RPMI7951 (cell line): ENCODE data around the gene SPINT2. TPM values are rescaled to one million over a fixed set of nuclear protein-coding genes. Genes with fewer than 3 reads are reported as not detected.
A peak's percentile ranks its signal among the peaks of the same experiment; 100 is the strongest.

Experiments used
- DNase-seq: peaks from one replicate; pipeline ENCODE4 v3.0.0-alpha.2; 2012; ENCODE audit warnings: low read depth
- total RNA-seq: library from RNA; depleted of rRNA; stranded (reverse); fragments of >200 nt; shearing (Covaris generic); gene quantifications from 2 replicates; pipeline ENCODE4 v1.2.3, GENCODE V29; 2014

The SPINT2 gene
- total RNA-seq, 1 experiment from 2014 or later = 0.48 TPM

DNA sequence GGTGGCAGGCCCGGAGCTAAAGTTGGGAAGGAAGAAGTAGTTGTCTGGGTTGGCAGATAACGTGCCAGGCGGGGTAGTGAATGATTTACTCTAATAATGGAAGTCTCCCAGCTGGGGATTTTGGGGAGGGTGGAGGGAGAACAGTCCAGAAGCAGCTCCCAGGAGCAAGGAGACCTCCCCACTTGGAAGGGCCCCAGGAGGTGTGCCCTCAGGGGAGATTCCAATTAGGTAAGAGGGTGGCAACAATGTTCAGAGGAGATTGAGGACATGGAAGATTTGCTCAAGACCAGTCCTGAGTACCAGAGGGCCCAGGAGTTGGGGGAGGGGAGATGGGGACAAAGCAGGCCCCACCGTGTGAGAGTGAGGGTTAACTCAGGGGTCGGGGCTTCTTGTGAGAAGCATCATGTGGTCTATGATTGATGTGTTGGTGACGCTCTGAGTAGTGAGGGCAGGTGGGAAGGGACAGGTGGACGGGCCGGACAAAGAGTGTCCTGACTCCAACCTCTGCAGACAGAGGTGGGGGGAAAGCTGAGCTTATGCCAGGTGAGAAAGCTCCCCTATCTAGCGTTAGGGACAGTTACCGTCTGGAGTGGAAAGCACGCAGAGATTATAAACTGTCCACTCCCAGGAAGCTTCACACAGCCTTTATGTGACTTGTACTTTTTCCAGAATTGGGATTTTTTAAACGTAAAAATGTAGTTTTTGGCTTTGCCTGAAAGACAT lies 3.5 kb downstream of the SPINT2 start:
- DNase-seq = no peak

DNA sequence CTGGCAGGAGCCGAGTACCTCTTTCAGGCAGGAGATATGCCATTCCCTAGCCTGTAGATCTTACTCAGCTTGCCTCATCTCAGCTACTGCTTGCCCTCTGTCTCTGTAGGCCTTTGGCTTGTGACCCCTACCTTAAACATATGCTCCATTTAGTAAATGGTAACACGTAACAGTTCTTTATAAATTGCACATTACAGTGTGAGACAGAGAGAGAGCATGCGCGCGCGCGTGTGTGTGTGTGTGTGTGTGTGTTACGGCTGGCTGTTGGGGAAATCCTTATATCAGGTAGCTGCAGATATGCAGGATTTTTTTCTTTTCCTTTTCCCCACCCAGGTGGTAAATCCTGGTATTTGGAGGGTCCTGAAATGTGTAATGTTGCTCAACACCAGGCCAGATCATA lies 4.2 kb downstream of the SPINT2 start:
- DNase-seq = no peak

- DNase-seq = peak; percentile 70
Observed at GRCh38 chr19:38270587-38271167, 6.3 kb downstream of the SPINT2 start.

- no peak for DNase-seq
Observed at GRCh38 chr19:38273499-38273898, 9.1 kb downstream of the SPINT2 start.

- no peak for DNase-seq
Observed at GRCh38 chr19:38274739-38275138, 10.4 kb downstream of the SPINT2 start.

GRCh38 chr19:38276942-38277517 lies 12.7 kb downstream of the SPINT2 start:
- DNase-seq = no peak

DNA sequence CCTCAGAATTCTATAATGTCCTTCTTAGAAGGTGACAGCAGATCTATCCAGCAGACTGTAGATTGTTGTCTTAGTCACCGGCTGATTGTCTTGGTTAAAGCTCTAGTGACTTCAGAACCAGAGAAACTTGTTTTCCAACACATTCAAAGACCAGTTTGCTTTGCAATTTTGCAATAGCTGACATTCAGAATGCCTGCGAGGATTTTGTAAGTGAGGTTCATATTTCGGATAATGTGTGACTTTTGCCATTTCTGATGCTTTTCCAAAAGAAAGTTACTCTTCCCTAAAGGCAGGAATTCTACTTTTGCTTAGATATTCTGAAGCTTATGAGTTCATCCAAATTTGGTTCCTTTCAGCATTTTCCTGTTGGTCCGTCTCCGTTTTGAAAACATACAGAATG lies 13.2 kb downstream of the SPINT2 start:
- no peak for DNase-seq

GRCh38 chr19:38277969-38278680 lies 13.8 kb downstream of the SPINT2 start:
- peak; percentile 39 for DNase-seq

DNA sequence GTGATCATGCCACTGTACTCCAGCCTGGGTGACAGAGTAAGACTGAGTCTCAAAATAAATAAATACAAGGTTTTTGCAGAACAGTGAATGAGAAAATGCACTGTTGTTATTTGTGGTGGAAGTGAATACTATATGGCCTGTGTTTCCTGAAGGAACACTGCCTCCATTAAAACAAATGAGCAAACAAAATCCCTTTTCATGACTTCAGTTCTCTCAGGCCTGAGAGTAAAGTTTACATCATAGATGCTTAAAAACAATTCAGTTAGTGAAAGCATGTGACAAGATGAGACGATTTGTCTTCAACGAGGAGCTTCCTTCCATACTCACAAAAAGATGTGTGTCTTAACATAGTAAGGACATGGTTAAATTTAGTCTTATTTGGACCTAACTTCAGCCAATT lies 14.4 kb downstream of the SPINT2 start:
- DNase-seq = no peak

DNA sequence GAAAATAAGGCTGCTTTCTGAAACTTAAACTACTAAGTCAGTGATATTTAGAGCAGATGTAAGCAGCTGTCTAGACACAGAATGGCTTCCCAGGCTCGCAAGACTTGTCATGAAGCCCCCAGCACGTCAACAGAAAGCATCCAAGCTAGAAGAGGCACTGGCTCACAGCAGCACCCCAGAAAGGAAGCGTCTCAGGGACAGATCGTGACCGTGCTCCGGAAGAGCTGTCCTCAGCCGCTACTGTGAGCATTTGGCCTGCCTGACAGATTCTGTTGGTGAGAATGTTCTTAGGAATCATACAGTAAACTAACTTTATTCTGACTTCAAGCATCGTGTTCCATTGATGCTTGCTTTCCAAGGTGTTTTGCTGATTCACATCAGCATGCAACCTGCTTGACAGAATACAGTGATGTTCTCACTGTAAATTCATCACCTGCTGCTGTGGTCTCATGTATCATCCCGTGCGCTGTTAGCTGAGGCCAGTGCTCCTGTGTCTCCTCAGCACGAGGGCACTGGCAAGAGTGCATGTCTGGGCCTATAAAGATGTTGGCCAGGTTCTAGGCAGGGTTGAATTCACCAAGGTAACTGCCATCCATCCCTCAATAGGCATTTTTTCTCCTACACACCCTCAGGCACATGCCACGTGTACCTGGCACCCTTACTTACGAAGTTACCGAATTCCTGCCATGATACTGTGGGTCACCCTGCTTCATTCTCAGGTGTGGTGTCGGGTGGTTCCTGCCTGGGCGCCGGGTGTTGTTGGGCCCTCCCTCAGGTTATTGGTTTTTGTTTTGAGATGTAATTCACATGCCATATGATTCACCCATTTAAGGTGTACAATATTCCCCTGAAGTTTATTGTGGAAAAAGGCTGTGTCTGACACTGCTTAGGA lies 15.9 kb downstream of the SPINT2 start:
- DNase-seq = no peak

GRCh38 chr19:38281811-38282566 lies 17.6 kb downstream of the SPINT2 start:
- DNase-seq = no peak

DNA sequence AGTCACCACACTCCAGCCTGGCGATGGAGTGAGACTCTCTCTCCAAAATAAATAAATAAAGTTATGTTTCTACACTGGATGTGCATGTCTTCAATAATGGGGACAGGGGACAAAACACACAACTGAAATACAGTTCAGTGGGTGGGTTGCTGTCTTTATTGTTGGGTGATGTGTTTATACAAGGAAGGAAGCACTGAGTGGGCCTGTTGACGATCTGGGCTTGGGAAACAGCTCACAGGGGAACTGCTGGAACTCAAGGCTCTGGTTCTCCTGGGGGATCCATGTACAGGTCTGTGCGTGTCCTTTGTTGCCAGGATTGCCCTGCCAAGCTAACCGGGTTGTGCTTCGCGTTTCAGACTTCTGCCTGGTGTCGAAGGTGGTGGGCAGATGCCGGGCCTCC lies 18.9 kb downstream of the SPINT2 start:
- no peak for DNase-seq

GRCh38 chr19:38284422-38284821 lies 20.0 kb downstream of the SPINT2 start:
- no peak for DNase-seq

DNA sequence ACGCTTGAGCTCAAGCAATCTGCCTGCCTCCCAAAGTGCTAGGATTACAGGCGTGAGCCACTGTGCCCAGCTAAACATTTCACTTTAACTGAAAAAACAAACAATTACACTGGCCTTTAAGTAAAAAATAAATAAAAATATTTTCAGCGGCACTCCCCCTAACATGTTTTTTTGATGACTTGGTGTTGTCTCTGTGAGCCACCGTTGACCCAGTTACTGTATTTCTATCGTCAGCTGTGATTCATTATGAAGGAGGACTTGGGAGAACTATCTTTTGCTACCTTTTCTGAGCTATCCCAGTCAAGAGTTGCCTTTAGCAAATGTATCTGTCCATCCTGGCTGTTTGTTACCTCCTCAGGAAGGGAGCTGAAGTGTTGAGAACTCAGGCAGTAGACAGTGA lies 21.2 kb downstream of the SPINT2 start:
- DNase-seq = no peak

DNA sequence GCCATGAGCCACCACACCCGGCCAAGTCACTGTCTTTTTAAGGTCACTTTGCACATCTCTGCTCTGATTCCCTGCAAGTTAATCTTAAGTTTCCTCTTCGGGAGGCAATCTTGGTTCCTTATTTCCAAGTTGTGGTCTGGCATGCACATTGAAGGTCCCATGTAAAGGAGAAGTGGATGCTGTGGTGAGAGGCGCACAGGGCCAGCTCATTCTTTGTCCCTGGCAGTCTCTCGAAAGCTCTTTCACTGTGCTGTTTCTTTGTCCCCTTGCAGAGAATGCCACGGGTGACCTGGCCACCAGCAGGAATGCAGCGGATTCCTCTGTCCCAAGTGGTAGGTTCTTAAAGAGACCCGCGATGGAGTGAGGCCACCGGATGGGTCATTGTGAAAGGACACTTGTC lies 23.2 kb downstream of the SPINT2 start:
- no peak for DNase-seq

DNA sequence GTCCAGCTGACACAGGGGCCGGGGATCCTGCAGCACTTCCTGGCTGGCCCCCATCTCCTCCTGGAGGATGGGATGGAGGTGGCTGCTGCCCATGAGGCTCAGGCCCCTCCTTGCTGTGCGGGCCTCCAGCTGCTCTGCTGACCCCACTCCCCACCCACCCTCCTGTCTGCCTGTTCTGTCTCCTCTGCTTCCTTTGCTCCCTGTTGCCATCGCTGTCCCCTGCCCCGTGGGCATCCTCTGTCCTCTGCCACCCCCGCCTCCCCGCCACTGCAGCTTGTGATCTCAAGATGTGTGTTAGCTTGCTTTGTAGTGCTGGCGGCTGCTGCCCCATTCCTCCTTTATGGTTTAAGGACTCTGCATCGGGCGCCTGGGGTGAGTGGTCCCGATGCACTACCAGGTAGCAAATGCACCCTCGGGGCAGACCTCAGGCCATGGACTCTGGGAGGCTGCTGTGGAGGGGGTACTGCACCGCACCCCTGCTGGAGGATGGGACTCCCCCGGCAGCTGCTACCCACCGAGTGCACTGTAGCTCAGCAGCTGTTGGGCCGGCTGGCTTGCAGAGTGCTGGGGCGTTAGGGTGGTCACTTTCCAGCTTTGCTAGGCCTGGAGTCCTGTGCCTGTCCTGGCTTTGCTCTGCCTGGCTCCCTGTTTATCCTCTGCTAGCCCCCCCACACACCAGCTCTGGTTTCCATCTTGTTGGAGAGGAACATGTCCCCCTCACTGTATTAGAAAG lies 23.9 kb downstream of the SPINT2 start:
- DNase-seq = no peak

- DNase-seq = no peak
Observed at GRCh38 chr19:38289955-38290354, 25.6 kb downstream of the SPINT2 start.

DNA sequence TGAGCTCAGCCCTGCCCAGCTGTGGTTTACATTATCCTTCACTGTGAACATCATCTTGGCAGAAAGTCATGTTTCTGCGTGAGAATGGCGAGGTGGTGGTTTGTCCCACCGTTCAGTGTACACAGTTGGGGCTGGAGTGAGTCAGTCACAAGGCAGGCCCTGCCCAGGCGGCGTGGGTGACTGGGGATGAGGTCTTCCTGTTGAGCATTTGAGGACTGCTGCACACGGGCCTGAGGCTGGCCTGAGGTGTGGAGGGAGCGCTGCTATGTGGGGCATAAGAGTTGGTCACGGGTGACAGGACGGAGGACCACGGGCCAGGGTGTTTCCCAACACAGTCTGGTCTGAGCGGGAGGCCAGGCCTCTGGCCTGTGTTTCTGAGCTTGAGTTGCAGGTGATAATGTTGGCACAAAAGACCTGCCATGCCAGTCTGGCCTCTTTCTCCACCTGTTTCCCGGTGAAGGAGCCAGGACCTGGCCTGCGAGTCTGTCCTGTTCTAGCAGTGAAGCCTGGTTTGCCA lies 26.3 kb downstream of the SPINT2 start:
- DNase-seq = peak; percentile 96

GRCh38 chr19:38291855-38292254 lies 27.5 kb downstream of the SPINT2 start:
- DNase-seq = no peak

DNA sequence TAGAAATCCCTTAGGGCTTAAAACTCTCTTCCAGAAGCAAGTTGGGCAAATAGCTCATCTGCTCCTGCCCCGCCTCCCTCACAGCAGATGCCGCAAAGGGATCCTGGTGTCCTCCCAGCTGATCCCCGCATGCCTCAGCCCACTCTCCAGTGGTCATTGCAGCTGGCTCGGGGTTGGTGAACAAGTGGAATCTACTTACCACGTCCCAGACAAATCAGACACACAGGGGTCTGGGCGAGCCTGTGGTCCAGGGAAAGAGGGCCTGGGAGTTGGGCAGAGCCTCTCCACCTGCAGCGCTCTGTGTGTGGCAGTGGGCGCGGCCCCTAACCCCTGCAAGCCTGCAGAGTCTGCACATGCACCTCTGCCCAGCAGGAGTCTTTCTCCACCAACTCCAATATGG lies 28.9 kb downstream of the SPINT2 start:
- no peak for DNase-seq
